AG09319 (cell line): ENCODE measurements around the gene KRTAP2-1.
A peak's percentile ranks its signal among the peaks of the same experiment; 100 is the strongest.
"Not testable (repeated sequence)": the region's sequence is repeated elsewhere in the genome, so short reads cannot be mapped to it uniquely, and the experiment has no call there.

ENCODE experiments used
- DNase-seq: peaks from one replicate; pipeline ENCODE4 v3.0.0-alpha.2; 2010; ENCODE audit warnings: low read depth; ENCODE audit errors: extremely low read depth
- CTCF ChIP-seq: IDR thresholded peaks from 2 replicates; pipeline ENCODE4 v1.5.1; 2011; ENCODE audit warnings: low read depth, mild to moderate bottlenecking, inconsistent platforms, low read length, moderate library complexity

KRTAP2-1 gene

DNA sequence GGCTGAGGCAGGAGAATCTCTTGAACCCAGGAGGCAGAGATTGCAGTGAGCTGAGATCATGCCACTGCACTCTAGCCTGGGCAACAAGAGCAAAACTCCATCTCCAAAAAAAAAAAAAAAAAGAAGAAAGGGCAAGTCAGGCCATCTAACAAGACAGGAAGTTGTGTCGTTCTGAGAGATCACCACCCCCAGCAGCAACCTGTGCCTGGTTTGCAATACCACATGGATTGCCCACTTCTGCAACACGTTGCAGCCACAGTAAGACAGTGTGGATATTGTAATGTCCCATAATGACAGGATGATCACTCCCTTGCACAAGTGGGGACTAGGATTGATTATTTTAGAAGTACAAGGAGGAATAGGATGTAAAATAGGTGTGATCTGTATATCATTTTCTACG is 21.9 kb upstream of the KRTAP2-1 start:
- TF ChIP-seq CTCF, result no peak
- DNase-seq, result no peak

DNA sequence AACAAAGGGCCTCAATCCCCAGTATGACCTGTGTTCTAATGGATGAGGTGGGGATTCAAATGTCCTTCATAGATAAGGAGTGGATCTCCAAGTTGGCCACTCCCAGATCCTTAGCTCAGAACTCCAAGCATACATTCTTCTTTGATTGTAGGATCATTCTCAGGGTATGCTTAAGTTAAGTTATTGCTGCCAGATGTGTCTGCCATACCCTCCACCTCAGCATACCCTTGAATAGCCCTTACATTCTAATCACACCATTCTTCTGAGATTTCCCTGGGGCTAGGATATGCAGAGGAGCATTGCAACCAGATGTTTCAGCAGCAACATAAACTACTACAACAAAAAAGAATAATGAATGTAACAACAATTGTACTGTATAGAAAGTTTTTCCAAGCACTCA is 20.2 kb upstream of the KRTAP2-1 start:
- peak; percentile 63 for DNase-seq
- TF ChIP-seq CTCF, result no peak

GRCh38 chr17:41065829-41066624 is 18.9 kb upstream of the KRTAP2-1 start, which contains the start of gene KRTAP2-4:
Gene KRTAP2-4 (minus strand): TSS chr17:41065879. CDS start chr17:41065845, 34 bp downstream.
- TF ChIP-seq CTCF, result no peak
- DNase-seq, result no peak

DNA sequence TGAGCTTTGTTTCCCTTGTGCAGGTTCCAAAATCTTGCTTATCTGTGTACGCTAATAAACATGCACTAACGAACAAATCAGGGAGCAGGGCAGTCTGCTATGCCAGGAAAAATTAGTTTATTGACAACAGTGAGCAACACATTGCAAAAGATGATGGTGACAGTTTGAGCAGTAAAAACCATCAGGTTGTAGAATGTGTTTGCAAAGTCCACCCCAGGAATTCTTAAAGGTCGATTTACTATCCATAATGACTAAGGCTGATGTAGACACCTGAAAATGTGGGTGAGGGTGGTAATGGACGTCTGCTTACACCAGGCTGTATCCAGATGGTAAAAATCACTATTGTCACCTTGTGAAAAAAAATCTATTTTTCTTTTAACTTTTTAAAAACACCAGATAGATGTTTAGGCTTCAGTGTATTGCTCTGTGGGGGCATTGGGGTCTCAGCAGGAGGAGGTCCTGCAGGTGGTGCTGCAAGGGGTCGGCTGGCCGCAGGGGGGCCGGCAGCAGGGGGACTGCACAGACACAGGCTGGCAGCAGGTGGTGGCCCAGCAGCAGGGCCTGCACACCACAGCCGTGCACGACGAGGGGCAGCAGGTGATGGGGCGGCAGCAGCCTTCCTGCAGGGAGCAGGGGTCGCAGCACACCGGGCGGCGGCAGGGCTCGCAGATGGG is 18.0 kb upstream of the KRTAP2-1 start:
- DNase-seq, result not testable (repeated sequence)

- no peak for DNase-seq
- TF ChIP-seq CTCF, result no peak
Observed at GRCh38 chr17:41064301-41064700, 17.2 kb upstream of the KRTAP2-1 start.

DNA sequence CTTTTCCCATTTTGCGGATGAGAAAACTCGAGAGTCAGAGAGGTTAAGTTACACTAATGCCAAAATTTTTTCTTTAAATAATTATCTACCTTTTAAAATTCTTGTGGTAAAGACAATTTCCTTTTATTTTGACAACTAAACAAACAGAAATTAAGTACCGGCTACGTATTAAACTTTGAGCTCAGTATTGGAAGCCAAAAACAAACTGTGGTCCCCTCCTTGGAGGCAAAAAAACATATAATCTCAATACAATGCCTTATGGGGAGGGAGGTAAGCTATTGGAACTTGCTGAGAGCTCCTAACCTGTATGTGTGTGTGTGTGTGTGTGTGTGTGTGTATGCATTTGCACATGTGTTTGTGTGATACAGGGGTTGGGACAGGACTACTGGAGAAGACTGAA is 16.3 kb upstream of the KRTAP2-1 start:
- TF ChIP-seq CTCF, result no peak
- no peak for DNase-seq

DNA sequence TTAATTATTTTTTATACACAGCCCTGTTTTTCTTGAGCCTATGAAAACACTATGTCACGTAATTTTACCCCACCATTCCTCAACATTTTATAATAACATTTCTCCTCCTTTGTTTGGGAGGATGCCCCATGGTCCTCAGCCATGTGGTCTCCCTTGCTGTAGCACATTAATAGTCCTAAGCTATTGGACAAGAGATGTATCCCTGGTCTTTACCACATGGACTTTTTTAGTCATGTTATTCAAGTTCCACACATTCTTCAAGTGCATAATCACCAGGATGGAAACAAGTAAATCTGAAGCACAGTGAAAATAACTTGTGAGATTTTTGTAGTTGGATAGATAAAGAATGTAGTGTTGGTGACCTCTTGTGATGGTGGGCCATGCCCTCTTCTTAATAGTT is 14.8 kb upstream of the KRTAP2-1 start:
- DNase-seq, result peak; percentile 67
- no peak for TF ChIP-seq CTCF
